ENCODE measurements around the gene EPHB1.

EPHB1 gene
- long read RNA-seq, full-length matches to known transcripts: 1 of 4 reads
- long read RNA-seq, partial matches to known transcripts: 0 of 4 reads
- long read RNA-seq, other reads (novel, unspliced or antisense): 3 of 4 reads

DNA sequence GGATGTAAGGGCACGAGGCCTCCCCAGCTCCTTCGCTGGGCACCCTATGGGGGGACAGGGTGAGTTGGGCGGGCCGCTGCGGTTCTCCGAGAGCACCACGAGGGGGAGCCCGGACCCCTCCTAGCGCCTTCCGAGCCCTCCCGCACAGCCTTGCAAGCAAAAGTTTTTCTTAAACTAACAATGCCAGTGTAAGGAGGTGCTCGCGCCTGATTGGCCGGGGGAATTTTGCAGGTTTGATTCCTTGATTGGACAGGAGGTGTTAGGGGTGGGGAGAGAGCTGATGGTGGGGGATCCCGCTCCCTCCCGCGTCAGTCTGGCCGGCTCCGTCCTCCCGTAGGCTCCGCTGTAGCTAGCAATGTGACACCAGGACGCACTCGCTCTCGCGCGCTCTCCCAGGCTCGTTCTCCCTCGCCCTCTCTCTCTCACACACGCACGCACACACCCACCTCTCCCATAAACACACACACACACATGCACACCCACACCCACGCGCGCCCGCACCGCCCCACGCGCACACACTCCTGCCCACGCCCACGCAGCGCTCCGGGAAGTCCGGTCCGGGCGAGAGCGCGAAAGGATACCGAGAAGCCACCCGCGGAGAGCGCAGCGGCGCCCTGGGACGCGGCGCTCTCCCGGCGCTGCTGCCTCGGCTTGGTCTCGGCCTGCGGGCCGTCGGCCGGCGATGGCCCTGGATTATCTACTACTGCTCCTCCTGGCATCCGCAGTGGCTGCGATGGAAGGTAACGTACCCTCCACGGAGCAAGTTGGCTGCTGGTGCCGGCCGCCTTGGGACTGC is at the start of gene EPHB1:
TSS of gene EPHB1 (plus strand) at position 311 of the 796 bp plus-strand sequence.
- no peak for TF ChIP-seq GABPA (IDR thresholded peaks at IDR 0.05; ENCODE audit: low read depth)
- TF ChIP-seq POLR2AphosphoS5 (IDR thresholded peaks at IDR 0.05; ENCODE audit: low read depth): no peak
- TF ChIP-seq SPI1 (IDR thresholded peaks at IDR 0.05; ENCODE audit: borderline replicate concordance, low read depth): no peak
- TF ChIP-seq, protein P1, sequence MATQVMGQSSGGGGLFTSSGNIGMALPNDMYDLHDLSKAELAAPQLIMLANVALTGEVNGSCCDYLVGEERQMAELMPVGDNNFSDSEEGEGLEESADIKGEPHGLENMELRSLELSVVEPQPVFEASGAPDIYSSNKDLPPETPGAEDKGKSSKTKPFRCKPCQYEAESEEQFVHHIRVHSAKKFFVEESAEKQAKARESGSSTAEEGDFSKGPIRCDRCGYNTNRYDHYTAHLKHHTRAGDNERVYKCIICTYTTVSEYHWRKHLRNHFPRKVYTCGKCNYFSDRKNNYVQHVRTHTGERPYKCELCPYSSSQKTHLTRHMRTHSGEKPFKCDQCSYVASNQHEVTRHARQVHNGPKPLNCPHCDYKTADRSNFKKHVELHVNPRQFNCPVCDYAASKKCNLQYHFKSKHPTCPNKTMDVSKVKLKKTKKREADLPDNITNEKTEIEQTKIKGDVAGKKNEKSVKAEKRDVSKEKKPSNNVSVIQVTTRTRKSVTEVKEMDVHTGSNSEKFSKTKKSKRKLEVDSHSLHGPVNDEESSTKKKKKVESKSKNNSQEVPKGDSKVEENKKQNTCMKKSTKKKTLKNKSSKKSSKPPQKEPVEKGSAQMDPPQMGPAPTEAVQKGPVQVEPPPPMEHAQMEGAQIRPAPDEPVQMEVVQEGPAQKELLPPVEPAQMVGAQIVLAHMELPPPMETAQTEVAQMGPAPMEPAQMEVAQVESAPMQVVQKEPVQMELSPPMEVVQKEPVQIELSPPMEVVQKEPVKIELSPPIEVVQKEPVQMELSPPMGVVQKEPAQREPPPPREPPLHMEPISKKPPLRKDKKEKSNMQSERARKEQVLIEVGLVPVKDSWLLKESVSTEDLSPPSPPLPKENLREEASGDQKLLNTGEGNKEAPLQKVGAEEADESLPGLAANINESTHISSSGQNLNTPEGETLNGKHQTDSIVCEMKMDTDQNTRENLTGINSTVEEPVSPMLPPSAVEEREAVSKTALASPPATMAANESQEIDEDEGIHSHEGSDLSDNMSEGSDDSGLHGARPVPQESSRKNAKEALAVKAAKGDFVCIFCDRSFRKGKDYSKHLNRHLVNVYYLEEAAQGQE (IDR thresholded peaks at IDR 0.05; ENCODE audit: insufficient replicate concordance, low read depth): no peak
- TF ChIP-seq, protein P2, sequence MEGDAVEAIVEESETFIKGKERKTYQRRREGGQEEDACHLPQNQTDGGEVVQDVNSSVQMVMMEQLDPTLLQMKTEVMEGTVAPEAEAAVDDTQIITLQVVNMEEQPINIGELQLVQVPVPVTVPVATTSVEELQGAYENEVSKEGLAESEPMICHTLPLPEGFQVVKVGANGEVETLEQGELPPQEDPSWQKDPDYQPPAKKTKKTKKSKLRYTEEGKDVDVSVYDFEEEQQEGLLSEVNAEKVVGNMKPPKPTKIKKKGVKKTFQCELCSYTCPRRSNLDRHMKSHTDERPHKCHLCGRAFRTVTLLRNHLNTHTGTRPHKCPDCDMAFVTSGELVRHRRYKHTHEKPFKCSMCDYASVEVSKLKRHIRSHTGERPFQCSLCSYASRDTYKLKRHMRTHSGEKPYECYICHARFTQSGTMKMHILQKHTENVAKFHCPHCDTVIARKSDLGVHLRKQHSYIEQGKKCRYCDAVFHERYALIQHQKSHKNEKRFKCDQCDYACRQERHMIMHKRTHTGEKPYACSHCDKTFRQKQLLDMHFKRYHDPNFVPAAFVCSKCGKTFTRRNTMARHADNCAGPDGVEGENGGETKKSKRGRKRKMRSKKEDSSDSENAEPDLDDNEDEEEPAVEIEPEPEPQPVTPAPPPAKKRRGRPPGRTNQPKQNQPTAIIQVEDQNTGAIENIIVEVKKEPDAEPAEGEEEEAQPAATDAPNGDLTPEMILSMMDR (IDR thresholded peaks at IDR 0.05; ENCODE audit: insufficient read depth, low read length): peak; percentile 76
- Histone ChIP-seq H3K27me3 (ENCODE audit: insufficient read depth, poor library complexity, severe bottlenecking) (peaks cover 43% of the 10 kb centered on the region), H3K27ac (replicated peaks) (no peak within 1 kb of the TSS), H3K4me3 (replicated peaks; ENCODE audit: insufficient read depth, low read length) (peak within 1 kb of the TSS; percentile 32)
- DNase-seq (ENCODE audit: low read depth in 1 of 2, low spot score in 1 of 2): peak; percentile 48 to 70

DNA sequence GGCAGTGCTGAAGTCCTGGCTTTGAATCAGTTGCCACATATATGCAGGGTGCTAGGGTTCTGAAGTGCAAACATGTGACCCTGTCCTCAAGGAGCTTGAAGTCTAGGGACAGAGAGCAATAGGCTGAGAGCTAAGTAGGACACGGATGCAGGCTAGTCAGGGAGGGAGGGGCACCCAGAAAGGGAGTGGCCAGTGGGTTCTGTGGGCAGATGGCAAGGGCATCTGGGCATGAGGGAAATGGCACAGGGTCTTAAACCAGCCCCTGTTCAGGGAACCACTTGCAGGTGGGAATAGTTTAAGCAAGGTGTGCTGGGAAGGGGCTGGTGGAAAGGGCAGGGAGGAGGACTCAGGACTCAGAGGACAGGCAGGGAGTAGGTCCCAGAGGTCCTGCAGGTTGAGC is 46.4 kb upstream of the EPHB1 start:
- no peak for DNase-seq (ENCODE audit: low read depth in 1 of 2, low spot score in 1 of 2)
- no peak for TF ChIP-seq GABPA (IDR thresholded peaks at IDR 0.05; ENCODE audit: low read depth)
- TF ChIP-seq, protein P2 (IDR thresholded peaks at IDR 0.05; ENCODE audit: insufficient read depth, low read length): no peak
- no peak for TF ChIP-seq SPI1 (IDR thresholded peaks at IDR 0.05; ENCODE audit: borderline replicate concordance, low read depth)
- TF ChIP-seq, protein P1 (IDR thresholded peaks at IDR 0.05; ENCODE audit: insufficient replicate concordance, low read depth): no peak
- TF ChIP-seq POLR2AphosphoS5 (IDR thresholded peaks at IDR 0.05; ENCODE audit: low read depth): no peak
- H3K27me3 ChIP-seq (ENCODE audit: insufficient read depth, poor library complexity, severe bottlenecking): no peaks in the 10 kb centered on the region
- no peak overlapping the region for H3K27ac ChIP-seq (replicated peaks)
- H3K4me3 ChIP-seq (replicated peaks; ENCODE audit: insufficient read depth, low read length): no peak overlapping the region

DNA sequence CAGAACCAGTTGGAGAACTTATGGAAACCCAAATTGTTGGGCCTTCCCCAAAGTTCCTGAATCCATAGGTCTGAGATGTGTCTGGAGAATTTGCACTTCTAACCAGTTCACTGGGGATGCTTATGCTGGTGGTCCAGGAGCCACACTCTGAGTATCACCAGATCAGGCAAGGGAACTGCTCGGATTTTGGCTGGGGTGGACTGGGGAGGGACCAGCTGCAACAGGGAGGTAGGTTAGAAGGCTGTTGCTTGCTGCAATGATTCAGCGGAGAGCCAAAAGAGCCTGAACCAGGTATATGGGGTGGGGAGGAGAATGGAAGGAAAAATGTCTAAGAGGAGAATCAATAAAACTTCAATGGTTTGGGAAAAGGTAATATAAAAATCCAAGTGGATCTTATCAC is 45.9 kb upstream of the EPHB1 start:
- Histone ChIP-seq H3K27ac (replicated peaks) (no peak overlapping the region), H3K27me3 (ENCODE audit: insufficient read depth, poor library complexity, severe bottlenecking) (no peaks in the 10 kb centered on the region), H3K4me3 (replicated peaks; ENCODE audit: insufficient read depth, low read length) (no peak overlapping the region)
- DNase-seq (ENCODE audit: low read depth in 1 of 2, low spot score in 1 of 2): no peak
- TF ChIP-seq, protein P2 (IDR thresholded peaks at IDR 0.05; ENCODE audit: insufficient read depth, low read length): no peak
- TF ChIP-seq, protein P1 (IDR thresholded peaks at IDR 0.05; ENCODE audit: insufficient replicate concordance, low read depth): no peak
- no peak for TF ChIP-seq SPI1 (IDR thresholded peaks at IDR 0.05; ENCODE audit: borderline replicate concordance, low read depth)
- no peak for TF ChIP-seq GABPA (IDR thresholded peaks at IDR 0.05; ENCODE audit: low read depth)
- TF ChIP-seq POLR2AphosphoS5 (IDR thresholded peaks at IDR 0.05; ENCODE audit: low read depth): no peak
